Smooth muscle cell (in vitro differentiated cells): ENCODE data around the gene CRYBG2. TPM values are rescaled to one million over a fixed set of nuclear protein-coding genes. Genes with fewer than 3 reads are reported as not detected.
"Not testable (repeated sequence)": the region's sequence is repeated elsewhere in the genome, so short reads cannot be mapped to it uniquely, and the experiment has no call there.

Experiments
- DNase-seq: peaks from one replicate; lab custom pipeline; 2025; ENCODE audit not compliant: unreplicated experiment; lab: John Stamatoyannopoulos, UW
- H2AFZ ChIP-seq: fragments of 200-600 bp; sonication (generic); 2 replicates; pipeline ENCODE4 v1.6.0; 2016; ENCODE audit warnings: antibody characterized with exemption, low read depth, mild to moderate bottlenecking
- H3F3A ChIP-seq: fragments of 200-600 bp; sonication (generic); 2 replicates; pipeline ENCODE4 v1.6.0; 2017; ENCODE audit warnings: antibody characterized with exemption, low read depth
- H3K27ac ChIP-seq: fragments of 200-600 bp; sonication (generic); 2 replicates; pipeline ENCODE4 v1.5.1; 2016; ENCODE audit warnings: low read depth, mild to moderate bottlenecking
- H3K27me3 ChIP-seq: fragments of 200-600 bp; sonication (generic); 2 replicates; pipeline ENCODE4 v1.6.1; 2016; ENCODE audit warnings: low read depth, mild to moderate bottlenecking
- H3K36me3 ChIP-seq: fragments of 200-600 bp; sonication (generic); 2 replicates; pipeline ENCODE4 v1.5.1; 2016; ENCODE audit warnings: low read depth
- H3K4me1 ChIP-seq: fragments of 200-600 bp; sonication (generic); 2 replicates; pipeline ENCODE4 v1.5.1; 2016; ENCODE audit warnings: low read depth
- H3K4me2 ChIP-seq: fragments of 200-600 bp; sonication (generic); 2 replicates; pipeline ENCODE4 v1.6.0; 2016; ENCODE audit warnings: mild to moderate bottlenecking
- H3K4me3 ChIP-seq: fragments of 200-600 bp; sonication (generic); 2 replicates; pipeline ENCODE4 v1.5.1; 2016; ENCODE audit warnings: mild to moderate bottlenecking
- H3K79me2 ChIP-seq: fragments of 200-600 bp; sonication (generic); 2 replicates; pipeline ENCODE4 v1.6.0; 2016; ENCODE audit warnings: low read depth, mild to moderate bottlenecking
- H3K9ac ChIP-seq: fragments of 200-600 bp; sonication (generic); 2 replicates; pipeline ENCODE4 v1.6.0; 2016; ENCODE audit warnings: low read depth
- H3K9me3 ChIP-seq: fragments of 200-600 bp; sonication (generic); replicated peaks from 2 replicates; pipeline ENCODE4 v1.5.1; 2016; ENCODE audit warnings: low read depth
- H4K20me1 ChIP-seq: fragments of 200-600 bp; sonication (generic); 2 replicates; pipeline ENCODE4 v1.6.0; 2016; ENCODE audit warnings: low read depth
- WGBS: methylation state at CpG from one replicate; pipeline ENCODE4 v1.1.7; 2016; ENCODE audit warnings: low lambda C conversion rate; 5-methylcytosine and 5-hydroxymethylcytosine counted together
- polyA plus RNA-seq: library from polyadenylated mRNA; unstranded; fragments of >200 nt; fragmentation: Nextera tagmentation; extraction: Ambion mirVana; gene quantifications from 2 replicates; pipeline ENCODE4 v1.2.1, GENCODE V29; 2016
- total RNA-seq: library from RNA; depleted of rRNA; stranded (reverse); fragments of >200 nt; gene quantifications from 2 replicates; pipeline ENCODE4 v1.2.3, GENCODE V29; 2014
- TF ChIP-seq, protein P1 (sequence below): fragments of 200-600 bp; sonication (generic); IDR thresholded peaks from 2 replicates; pipeline ENCODE4 v1.5.1; 2017; ENCODE audit warnings: borderline replicate concordance, mild to moderate bottlenecking, antibody characterized with exemption; ENCODE audit not compliant: insufficient read depth, poor library complexity, severe bottlenecking

The CRYBG2 gene
- total and polyA plus RNA-seq, 2 experiments from 2014 or later: 4.1 to 9.5 TPM

DNA sequence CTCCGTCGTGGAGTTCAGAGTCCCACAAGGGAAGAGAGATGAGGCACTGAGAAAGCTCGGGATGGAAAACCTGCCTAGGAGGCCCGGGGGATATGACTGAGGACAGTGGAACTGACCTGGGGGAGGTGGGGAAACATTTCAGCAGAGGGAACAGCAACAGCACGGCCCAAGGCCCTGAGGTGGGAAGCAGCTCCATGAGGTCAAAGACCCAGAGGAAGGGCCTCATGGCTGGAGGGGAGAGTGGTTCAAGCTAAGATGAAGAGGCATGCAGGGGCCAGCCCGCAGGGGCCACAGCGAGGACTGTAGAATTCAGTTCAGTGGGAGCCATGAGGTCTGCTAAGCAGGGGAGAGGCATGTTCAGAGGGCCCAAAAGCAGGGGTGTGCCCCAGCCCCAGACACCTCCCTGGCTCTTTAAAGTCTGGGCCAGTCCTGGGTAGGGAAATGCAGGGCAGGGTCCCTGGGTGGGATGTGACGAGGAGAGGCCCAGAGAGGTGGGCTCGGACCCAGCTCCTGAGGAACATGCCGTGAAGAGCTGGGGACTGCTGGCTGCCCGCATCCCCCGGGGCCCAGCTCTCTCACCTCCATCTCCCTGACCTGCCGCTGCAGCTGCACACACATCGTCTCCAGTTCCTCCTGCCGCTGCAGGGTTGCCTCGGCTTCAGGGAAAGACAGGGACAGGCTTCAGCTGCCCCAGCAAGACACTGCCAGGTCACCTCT, 57.4 kb downstream of the CRYBG2 start:
- H3K9me3 ChIP-seq: no peaks in the 10 kb centered on the region
- H4K20me1 ChIP-seq: no peaks in the 10 kb centered on the region
- no peak overlapping the region for H3K9ac ChIP-seq
- TF ChIP-seq, protein P1, sequence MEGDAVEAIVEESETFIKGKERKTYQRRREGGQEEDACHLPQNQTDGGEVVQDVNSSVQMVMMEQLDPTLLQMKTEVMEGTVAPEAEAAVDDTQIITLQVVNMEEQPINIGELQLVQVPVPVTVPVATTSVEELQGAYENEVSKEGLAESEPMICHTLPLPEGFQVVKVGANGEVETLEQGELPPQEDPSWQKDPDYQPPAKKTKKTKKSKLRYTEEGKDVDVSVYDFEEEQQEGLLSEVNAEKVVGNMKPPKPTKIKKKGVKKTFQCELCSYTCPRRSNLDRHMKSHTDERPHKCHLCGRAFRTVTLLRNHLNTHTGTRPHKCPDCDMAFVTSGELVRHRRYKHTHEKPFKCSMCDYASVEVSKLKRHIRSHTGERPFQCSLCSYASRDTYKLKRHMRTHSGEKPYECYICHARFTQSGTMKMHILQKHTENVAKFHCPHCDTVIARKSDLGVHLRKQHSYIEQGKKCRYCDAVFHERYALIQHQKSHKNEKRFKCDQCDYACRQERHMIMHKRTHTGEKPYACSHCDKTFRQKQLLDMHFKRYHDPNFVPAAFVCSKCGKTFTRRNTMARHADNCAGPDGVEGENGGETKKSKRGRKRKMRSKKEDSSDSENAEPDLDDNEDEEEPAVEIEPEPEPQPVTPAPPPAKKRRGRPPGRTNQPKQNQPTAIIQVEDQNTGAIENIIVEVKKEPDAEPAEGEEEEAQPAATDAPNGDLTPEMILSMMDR: no peak
- no peaks in the 10 kb centered on the region for H3K79me2 ChIP-seq
- no peak overlapping the region for H3K4me3 ChIP-seq
- H3F3A ChIP-seq: no peaks in the 10 kb centered on the region
- WGBS: 91% methylated on average over 16 of the region's 16 CpGs
- no peak overlapping the region for H3K27ac ChIP-seq
- H3K4me2 ChIP-seq: no peak overlapping the region
- H3K36me3 ChIP-seq: no peaks in the 10 kb centered on the region
- H3K4me1 ChIP-seq: no peaks in the 10 kb centered on the region
- DNase-seq: no peak
- H3K27me3 ChIP-seq: no peaks in the 10 kb centered on the region
- H2AFZ ChIP-seq: no peak overlapping the region

GRCh38 chr1:26295194-26296138, 58.5 kb downstream of the CRYBG2 start:
- Histone ChIP-seq H3K36me3 (no peaks in the 10 kb centered on the region), H3K9me3 (no peaks in the 10 kb centered on the region), H3K27me3 (no peaks in the 10 kb centered on the region), H3K4me1 (peaks cover 4% of the 10 kb centered on the region), H2AFZ (no peak overlapping the region), H3F3A (no peaks in the 10 kb centered on the region), H3K27ac (no peak overlapping the region), H4K20me1 (no peaks in the 10 kb centered on the region), H3K4me3 (no peak overlapping the region), H3K4me2 (no peak overlapping the region), H3K9ac (no peak overlapping the region), H3K79me2 (no peaks in the 10 kb centered on the region)
- DNase-seq: no peak
- 89% methylated on average over 22 of the region's 22 CpGs for WGBS
- TF ChIP-seq, protein P1: no peak

- DNase-seq: no peak
- Histone ChIP-seq H3K36me3 (no peaks in the 10 kb centered on the region), H3K9me3 (no peaks in the 10 kb centered on the region), H2AFZ (no peak overlapping the region), H3K4me1 (peaks cover 4% of the 10 kb centered on the region), H3K79me2 (no peaks in the 10 kb centered on the region), H3K4me3 (no peak overlapping the region), H3K27me3 (no peaks in the 10 kb centered on the region), H3K4me2 (no peak overlapping the region), H3K9ac (no peak overlapping the region), H3K27ac (no peak overlapping the region), H4K20me1 (no peaks in the 10 kb centered on the region), H3F3A (no peaks in the 10 kb centered on the region)
- 85% methylated on average over 11 of the region's 11 CpGs for WGBS
- TF ChIP-seq, protein P1: no peak
Measured at GRCh38 chr1:26293911-26294463, 59.9 kb downstream of the CRYBG2 start.

DNA sequence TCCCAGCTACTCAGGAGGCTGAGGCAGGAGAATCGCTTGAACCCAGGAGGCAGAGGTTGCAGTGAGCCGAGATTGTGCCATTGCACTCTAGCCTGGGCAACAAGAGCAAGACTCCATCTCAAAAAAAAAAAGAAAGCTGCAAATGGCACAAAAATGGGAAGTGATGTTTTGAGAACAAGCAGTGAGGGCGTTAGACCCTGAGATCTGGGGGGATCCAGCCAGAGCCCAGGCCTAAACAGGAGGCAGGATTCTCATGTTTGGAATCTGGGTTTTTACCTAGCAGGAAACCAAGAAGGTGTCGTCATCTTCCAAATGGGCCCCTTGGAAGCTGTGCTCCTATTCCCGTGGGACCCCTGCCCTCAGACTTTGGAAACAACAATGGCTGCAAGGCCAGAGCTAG, 61.2 kb downstream of the CRYBG2 start:
- H3K36me3 ChIP-seq, DNase-seq, H4K20me1 ChIP-seq, H3K4me3 ChIP-seq, H3K9me3 ChIP-seq, H3K4me2 ChIP-seq, H3K27ac ChIP-seq, H3F3A ChIP-seq, H3K9ac ChIP-seq, H2AFZ ChIP-seq, H3K79me2 ChIP-seq, H3K27me3 ChIP-seq, H3K4me1 ChIP-seq: not testable (repeated sequence)
- WGBS: 93% methylated on average over 5 of the region's 5 CpGs
